PC-3 (cell line): ENCODE data around the gene NUP43. TPM values are rescaled to one million over a fixed set of nuclear protein-coding genes. Genes with fewer than 3 reads are reported as not detected.

Experiments used
- ATAC-seq: fragments of 200-7000 bp; cut with Tn5 transposase; 2 replicates; pipeline ENCODE4 v1.9.1; 2020; ENCODE audit warnings: mild to moderate bottlenecking, moderate library complexity
- BruUV-seq: library from RNA; stranded (reverse); fragments of 400-500 nt; replicated peaks from 2 replicates; lab custom pipeline; 2021; lab: Mats Ljungman, UMichigan
- CTCF ChIA-PET: fragments of 300-600 bp; sonication (Branson Sonifier 250); formaldehyde crosslinking; loops from one replicate; lab custom pipeline; 2022; ENCODE audit warnings: antibody characterized with exemption; lab: Charles Lee
- POLR2A ChIA-PET: fragments of 300-600 bp; sonication (Branson Sonifier 250); formaldehyde crosslinking; loops from one replicate; lab custom pipeline; 2022; ENCODE audit warnings: antibody characterized with exemption; ENCODE audit not compliant: unreplicated experiment; lab: Charles Lee
- DNase-seq: peaks from one replicate; pipeline ENCODE4 v3.0.0-alpha.2; 2015
- H2AFZ ChIP-seq: fragments of 300-600 bp; sonication (generic); 2 replicates; pipeline ENCODE4 v1.6.0; 2016; ENCODE audit warnings: antibody characterized with exemption, low read length
- H3F3A ChIP-seq: fragments of 300-600 bp; sonication (generic); one replicate; pipeline ENCODE4 v1.6.0; 2017; ENCODE audit warnings: antibody characterized with exemption, low read length, control low read depth, mild to moderate bottlenecking; ENCODE audit not compliant: unreplicated experiment
- H3K27ac ChIP-seq: fragments of 300-600 bp; sonication (generic); 2 replicates; pipeline ENCODE4 v1.5.1; 2016; ENCODE audit warnings: mild to moderate bottlenecking, low read length
- H3K27me3 ChIP-seq: fragments of 300-600 bp; sonication (generic); 2 replicates; pipeline ENCODE4 v1.6.1; 2016; ENCODE audit warnings: low read length, mixed read lengths
- H3K36me3 ChIP-seq: fragments of 300-600 bp; sonication (generic); 2 replicates; pipeline ENCODE4 v1.6.1; 2016; ENCODE audit warnings: low read depth, mixed run types, low read length, mixed read lengths
- H3K4me1 ChIP-seq: fragments of 300-600 bp; sonication (generic); 2 replicates; pipeline ENCODE4 v1.5.1; 2016; ENCODE audit warnings: low read length; ENCODE audit not compliant: insufficient read depth
- H3K4me2 ChIP-seq: fragments of 300-600 bp; sonication (generic); 2 replicates; pipeline ENCODE4 v1.6.0; 2016; ENCODE audit warnings: low read length
- H3K4me3 ChIP-seq: fragments of 300-600 bp; sonication (generic); 2 replicates; pipeline ENCODE4 v1.5.1; 2016; ENCODE audit warnings: mild to moderate bottlenecking, low read length, mixed read lengths
- H3K79me2 ChIP-seq: fragments of 300-600 bp; sonication (generic); 2 replicates; pipeline ENCODE4 v1.6.1; 2017; ENCODE audit warnings: low read length, mixed read lengths
- H3K9ac ChIP-seq: fragments of 300-600 bp; sonication (generic); 2 replicates; pipeline ENCODE4 v1.6.0; 2016; ENCODE audit warnings: mild to moderate bottlenecking, low read length
- H3K9me2 ChIP-seq: fragments of 300-600 bp; sonication (generic); replicated peaks from 2 replicates; pipeline ENCODE4 v1.6.1; 2016; ENCODE audit warnings: mixed run types, low read length, mixed read lengths
- H3K9me3 ChIP-seq: fragments of 300-600 bp; sonication (generic); 2 replicates; pipeline ENCODE4 v1.6.1; 2016; ENCODE audit warnings: low read length, mixed read lengths
- H4K20me1 ChIP-seq: fragments of 300-600 bp; sonication (generic); 2 replicates; pipeline ENCODE4 v1.6.1; 2016; ENCODE audit warnings: low read length, mixed read lengths
- EZH2 ChIP-seq: fragments of 300-600 bp; sonication (generic); IDR thresholded peaks from one replicate; pipeline ENCODE4 v1.6.1; 2017; ENCODE audit warnings: antibody characterized with exemption, mild to moderate bottlenecking, low read length; ENCODE audit not compliant: unreplicated experiment
- EZH2phosphoT487 ChIP-seq: fragments of 300-600 bp; sonication (generic); IDR thresholded peaks from 2 replicates; pipeline ENCODE4 v1.6.1; 2018; ENCODE audit warnings: mild to moderate bottlenecking, antibody characterized with exemption, low read length, borderline replicate concordance
- intact Hi-C: fragments of 100-400 bp; cut with micrococcal nuclease; formaldehyde crosslinking; loops from 2 replicates; pipeline ENCODE4 v1.9.0; 2023
- total RNA-seq: library from RNA; depleted of rRNA; stranded (reverse); fragments of >200 nt; gene quantifications from 2 replicates; pipeline ENCODE4 v1.2.3, GENCODE V29; 2014
- TF ChIP-seq, protein P1 (sequence below): fragments of 300-600 bp; sonication (generic); conservative IDR thresholded peaks from 2 replicates; pipeline ENCODE4 v1.5.1; 2017; ENCODE audit warnings: antibody characterized with exemption, low read depth, mild to moderate bottlenecking, low read length

Gene NUP43
- total RNA-seq, 1 experiment from 2014 or later = 25.5 TPM

- DNase-seq (no peak), ATAC-seq (no peak)
- Histone ChIP-seq H3K4me2 (no peak overlapping the region), H2AFZ (no peak overlapping the region), H3K4me3 (no peak overlapping the region), H3K9ac (no peak overlapping the region), H3K9me2 (no peaks in the 10 kb centered on the region), H3K4me1 (no peaks in the 10 kb centered on the region), H3K36me3 (peaks cover 7% of the 10 kb centered on the region), H3F3A (no peaks in the 10 kb centered on the region), H3K27me3 (no peaks in the 10 kb centered on the region), H3K27ac (no peak overlapping the region), H3K79me2 (peaks cover 63% of the 10 kb centered on the region), H4K20me1 (0 out of 2 replicates have a peak, but pooled peaks cover 4% of the 10 kb centered on the region), H3K9me3 (no peaks in the 10 kb centered on the region)
- TF ChIP-seq, protein P1, sequence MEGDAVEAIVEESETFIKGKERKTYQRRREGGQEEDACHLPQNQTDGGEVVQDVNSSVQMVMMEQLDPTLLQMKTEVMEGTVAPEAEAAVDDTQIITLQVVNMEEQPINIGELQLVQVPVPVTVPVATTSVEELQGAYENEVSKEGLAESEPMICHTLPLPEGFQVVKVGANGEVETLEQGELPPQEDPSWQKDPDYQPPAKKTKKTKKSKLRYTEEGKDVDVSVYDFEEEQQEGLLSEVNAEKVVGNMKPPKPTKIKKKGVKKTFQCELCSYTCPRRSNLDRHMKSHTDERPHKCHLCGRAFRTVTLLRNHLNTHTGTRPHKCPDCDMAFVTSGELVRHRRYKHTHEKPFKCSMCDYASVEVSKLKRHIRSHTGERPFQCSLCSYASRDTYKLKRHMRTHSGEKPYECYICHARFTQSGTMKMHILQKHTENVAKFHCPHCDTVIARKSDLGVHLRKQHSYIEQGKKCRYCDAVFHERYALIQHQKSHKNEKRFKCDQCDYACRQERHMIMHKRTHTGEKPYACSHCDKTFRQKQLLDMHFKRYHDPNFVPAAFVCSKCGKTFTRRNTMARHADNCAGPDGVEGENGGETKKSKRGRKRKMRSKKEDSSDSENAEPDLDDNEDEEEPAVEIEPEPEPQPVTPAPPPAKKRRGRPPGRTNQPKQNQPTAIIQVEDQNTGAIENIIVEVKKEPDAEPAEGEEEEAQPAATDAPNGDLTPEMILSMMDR = no peak
- TF ChIP-seq EZH2 = no peak
- TF ChIP-seq EZH2phosphoT487 = no peak
- ChIA-PET CTCF (no interaction called here), POLR2A (no interaction called here)
- intact Hi-C loops = no loop called here
- no TSS peak for BruUV-seq
Measured at GRCh38 chr6:149761438-149761837, 15.1 kb upstream of the NUP43 start.

GRCh38 chr6:149756261-149756636 lies 9.9 kb upstream of the NUP43 start:
- POLR2A ChIA-PET = no interaction called here
- DNase-seq (no peak), ATAC-seq (no peak)
- TF ChIP-seq EZH2 (no peak), EZH2phosphoT487 (no peak)
- TF ChIP-seq, protein P1 = no peak
- Histone ChIP-seq H3K27ac (no peak overlapping the region), H3K36me3 (no peaks in the 10 kb centered on the region; the same call in 1 of the 2 replicates), H4K20me1 (peaks cover 23% of the 10 kb centered on the region; the same call in 1 of the 2 replicates), H3K4me1 (peaks cover 6% of the 10 kb centered on the region; the same call in 1 of the 2 replicates), H3K27me3 (no peaks in the 10 kb centered on the region), H3K9ac (no peak overlapping the region), H2AFZ (no peak overlapping the region), H3F3A (no peaks in the 10 kb centered on the region), H3K4me2 (no peak overlapping the region), H3K4me3 (no peak overlapping the region), H3K9me2 (no peaks in the 10 kb centered on the region), H3K79me2 (peaks cover 84% of the 10 kb centered on the region), H3K9me3 (no peaks in the 10 kb centered on the region)
- no TSS peak for BruUV-seq
- CTCF ChIA-PET = no interaction called here
- intact Hi-C loops = no loop called here

DNA sequence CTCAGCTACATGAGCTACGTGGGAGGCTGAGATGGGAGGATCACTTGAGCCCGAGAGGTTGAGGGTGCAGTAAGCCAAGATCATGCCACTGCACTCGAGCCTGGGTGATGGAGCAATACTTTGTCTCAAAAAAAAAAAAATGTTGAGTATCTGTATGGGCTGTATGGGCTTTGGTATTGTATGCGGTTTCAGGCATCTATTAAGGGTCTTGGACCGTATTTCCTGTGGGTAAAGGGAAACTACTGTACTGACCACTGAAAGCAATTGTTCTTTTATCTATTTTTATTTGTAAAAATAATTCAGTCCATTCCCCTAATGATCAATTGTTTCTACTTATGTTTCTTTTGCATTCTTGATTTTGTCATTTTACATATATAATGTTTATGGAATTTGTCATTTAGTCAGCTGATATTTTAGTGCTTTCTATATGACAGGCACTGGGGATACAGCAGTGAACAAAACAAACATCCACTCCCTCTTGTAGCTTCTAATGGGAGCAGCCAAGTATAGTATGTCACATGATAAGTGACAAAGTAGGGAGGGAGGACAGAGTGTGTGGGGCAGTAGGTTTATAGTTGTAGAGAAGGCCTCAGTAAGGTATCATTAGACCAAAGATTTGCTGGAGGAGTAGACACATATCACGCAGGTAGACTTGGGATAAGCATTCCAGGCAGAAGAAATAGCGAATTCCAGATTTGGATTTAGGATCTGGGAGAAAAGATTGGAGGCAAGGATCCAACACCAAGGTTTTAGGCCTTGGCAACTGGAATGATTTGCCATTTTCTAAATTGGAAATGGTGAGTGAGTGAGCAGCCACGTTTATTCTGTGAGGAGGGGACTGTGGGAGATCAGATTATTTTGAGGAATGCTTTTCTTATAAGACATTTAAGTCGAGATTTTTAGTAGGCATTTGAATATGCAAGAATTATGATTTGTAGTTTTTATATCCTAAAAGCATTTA lies 9.3 kb upstream of the NUP43 start:
- no peak overlapping the region for H3K27ac ChIP-seq
- no peaks in the 10 kb centered on the region for H3K9me2 ChIP-seq
- no peaks in the 10 kb centered on the region for H3K27me3 ChIP-seq
- peaks cover 23% of the 10 kb centered on the region; the same call in 1 of the 2 replicates for H4K20me1 ChIP-seq
- no peak for DNase-seq
- ChIA-PET CTCF (no interaction called here), POLR2A (no interaction called here)
- TF ChIP-seq, protein P1 = no peak
- no peak for TF ChIP-seq EZH2
- no peak for TF ChIP-seq EZH2phosphoT487
- ATAC-seq = peak; percentile 53
- no peak overlapping the region for H3K4me2 ChIP-seq
- no peaks in the 10 kb centered on the region; the same call in 1 of the 2 replicates for H3K36me3 ChIP-seq
- H3K9me3 ChIP-seq = no peaks in the 10 kb centered on the region
- H3F3A ChIP-seq = no peaks in the 10 kb centered on the region
- peaks cover 7% of the 10 kb centered on the region; the same call in 1 of the 2 replicates for H3K4me1 ChIP-seq
- H3K79me2 ChIP-seq = peaks cover 91% of the 10 kb centered on the region
- H3K4me3 ChIP-seq = no peak overlapping the region
- no peak overlapping the region for H2AFZ ChIP-seq
- no TSS peak for BruUV-seq
- intact Hi-C loops = no loop called here
- no peak overlapping the region for H3K9ac ChIP-seq
